ENCODE measurements around the gene UCHL3.

The UCHL3 gene

DNA sequence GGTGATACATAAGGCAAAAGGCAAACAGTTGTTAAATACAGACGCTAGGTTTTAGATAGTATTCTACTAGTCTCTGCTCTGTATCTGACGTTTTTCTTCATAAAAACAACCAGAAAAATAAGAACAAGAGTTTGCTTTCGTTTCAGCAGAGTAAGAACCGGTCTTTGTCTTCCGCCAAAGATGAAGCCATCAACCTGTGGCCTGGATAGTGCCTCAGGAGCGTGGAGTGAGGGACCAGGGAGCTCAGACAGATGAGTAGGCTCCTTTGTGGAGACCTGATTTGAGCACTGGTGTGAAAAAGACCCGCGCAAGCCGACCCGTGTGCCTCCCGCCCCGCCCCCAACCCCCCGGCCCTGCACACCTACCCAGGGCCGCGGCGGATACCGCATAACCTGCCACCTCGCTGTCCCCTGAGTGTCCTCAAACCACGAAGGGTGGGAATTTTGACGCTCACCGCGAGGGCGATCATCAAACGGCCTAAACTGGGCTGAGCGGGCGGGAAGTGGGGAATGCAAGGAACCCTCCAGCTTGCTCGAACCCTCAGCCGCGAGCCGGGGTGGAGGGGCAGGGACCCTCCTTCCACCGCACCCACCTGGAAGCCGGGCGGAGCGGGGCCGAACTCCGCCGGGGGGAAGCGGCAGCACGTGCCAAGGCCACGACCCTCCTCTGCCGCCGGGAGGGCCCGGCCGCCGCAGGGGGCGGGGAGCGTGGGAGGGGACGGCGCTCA is 85.7 kb downstream of the UCHL3 start:
- peak; percentile 26 for DNase-seq

DNA sequence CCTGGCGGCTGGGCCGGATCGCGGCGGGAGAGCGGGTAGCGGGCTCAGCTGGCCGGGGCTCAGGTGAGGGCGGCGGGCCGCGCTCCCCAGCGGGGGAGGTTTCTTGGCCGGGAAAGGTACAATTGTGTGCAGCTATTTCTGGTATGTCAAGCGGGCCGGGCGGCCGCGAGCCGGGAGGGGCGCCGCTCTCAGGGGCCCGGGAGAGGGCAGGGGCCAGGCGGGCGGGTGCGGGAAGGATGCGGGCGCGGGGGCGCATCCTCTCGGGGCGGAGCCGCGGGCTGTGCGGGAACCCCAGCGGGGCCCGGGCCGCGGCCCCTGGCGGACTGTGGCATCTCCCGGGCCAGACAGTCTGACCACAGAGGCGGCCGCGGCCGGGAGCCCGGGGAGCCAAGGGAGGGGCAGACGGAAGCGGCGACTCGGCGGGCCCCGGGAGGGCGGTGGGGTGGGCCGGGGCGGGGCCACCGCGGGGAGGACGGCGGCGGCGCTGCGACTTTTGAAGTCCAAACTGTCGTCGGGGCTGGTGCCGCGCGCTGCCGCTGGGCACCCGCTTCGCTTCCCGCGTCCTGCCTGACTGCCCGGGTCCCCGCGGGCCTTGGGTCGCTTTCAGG is 86.3 kb downstream of the UCHL3 start, which contains the start of gene LMO7:
TSS of gene LMO7 (plus strand) at position 503 of the 608 bp plus-strand sequence. CDS start 328 bp downstream, outside the sequence.
- DNase-seq = peak; percentile 72

DNA sequence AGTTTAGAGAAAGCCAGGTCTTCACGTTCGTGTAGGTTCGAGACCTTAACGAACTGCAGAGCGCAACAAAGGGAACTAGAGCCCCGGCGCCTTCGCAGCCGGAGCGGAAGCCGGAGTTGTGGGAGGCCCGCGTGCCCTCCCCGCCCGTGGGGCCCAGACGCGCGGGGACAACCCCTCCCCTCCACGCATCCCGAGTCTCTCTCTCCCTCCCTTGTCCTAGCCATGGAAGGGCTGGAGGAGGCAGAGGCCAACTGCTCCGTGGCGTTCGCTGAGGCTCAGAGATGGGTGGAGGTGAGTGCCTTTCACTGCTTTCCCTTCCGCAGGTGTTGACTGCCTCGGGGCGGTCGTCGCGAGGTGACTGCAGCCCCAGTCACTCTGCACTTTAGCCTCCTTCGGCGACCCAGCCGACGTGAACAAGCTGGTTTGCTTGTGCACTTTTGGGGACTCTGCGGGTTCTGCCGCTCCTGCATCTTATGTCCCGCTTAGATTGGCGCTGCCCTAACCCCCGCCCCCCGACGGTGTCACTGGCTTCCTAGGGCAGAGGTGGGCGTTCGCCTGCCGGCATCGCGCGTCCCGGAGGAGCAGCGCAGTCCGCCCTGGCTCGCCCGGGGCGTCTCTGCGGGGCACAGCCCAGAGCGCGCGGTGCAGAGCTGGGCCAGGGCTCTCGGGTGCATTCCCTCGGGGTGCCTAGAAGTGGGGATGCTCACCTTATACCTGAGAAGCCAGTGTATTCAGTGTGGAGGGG is 87.0 kb downstream of the UCHL3 start:
- peak; percentile 53 for DNase-seq

DNA sequence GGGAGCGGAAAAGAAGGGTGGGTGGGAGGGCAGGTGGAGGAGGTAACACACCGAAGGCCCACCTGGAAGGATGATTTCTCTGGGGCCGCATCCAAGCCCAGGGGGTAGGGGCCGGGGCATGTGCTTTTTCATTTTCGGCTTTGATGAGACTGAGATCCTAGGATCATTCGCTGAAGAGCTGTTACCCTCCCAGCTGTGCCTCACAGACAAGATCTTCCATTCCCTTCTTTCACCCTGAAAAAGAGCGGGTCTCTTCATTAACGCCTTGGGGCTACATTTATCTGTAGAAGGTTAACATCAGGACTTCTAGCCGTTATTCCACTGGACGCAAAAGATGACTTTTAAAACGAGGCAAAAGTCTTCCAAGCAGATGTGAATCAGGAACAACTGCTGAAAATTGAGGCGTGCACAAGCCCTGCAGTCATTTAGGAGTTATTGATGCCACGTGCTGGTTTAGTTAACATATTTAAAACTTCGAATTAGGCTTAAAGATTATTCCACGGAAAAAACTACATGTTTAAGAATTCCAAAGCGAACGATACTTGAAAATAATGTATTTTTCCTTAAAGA is 87.7 kb downstream of the UCHL3 start:
- DNase-seq = no peak

DNA sequence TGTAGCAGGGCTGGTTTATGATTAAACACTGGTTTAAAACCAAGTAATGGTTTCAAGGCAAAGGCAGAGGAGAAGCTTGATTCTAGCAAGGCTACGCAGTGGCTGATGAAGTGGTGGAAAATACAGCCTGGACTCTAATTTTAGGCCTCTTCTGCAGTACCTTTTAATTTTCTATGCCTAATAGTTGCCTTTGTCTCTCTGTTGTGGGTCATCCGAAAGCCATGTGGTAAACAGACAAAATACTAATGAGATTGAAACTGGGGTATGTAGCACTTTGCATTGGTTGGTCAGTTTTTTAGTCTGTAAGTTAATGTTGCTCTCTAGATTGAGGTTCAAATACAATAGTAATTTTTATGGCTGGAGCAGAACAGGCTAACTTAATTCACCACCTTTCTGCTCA is 89.9 kb downstream of the UCHL3 start:
- DNase-seq = no peak

DNA sequence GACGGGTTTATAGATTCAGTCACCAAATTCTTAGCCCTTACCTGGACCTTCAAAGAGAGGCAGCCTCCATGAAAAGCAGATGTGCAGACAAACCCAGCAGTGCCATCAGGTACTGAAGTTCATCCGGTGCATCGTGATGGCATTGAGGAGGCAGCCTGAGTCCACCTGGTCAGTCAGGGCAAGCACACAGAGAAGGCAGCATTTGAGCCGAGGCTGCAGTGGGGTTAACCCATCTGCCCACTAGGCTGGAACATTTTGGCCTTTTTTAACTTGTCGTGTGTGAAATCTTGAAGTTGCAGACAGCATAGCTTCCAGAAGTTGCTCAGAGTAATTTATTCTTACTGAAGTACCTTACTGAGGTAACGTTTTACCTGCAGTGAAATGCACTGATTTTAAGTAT is 91.4 kb downstream of the UCHL3 start:
- DNase-seq = no peak

DNA sequence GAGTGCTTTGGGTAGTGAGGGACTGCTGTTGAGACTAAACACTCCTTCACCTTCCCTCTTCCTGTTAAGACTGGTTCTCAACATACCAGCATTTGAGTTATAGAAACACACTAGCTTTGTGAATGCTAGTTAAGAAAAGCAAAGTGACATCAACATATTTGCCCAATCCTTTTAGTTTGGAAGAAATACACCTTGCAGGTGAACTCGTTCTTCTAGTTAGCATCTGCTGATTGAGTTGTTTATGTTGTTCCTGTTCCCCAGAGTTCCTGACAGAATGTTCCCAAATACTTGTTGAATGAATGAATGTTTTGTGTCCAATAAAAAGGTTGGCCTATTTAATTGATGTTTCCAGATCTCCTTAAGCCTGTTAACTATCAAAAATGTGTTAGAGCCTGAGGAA is 93.6 kb downstream of the UCHL3 start:
- no peak for DNase-seq

DNA sequence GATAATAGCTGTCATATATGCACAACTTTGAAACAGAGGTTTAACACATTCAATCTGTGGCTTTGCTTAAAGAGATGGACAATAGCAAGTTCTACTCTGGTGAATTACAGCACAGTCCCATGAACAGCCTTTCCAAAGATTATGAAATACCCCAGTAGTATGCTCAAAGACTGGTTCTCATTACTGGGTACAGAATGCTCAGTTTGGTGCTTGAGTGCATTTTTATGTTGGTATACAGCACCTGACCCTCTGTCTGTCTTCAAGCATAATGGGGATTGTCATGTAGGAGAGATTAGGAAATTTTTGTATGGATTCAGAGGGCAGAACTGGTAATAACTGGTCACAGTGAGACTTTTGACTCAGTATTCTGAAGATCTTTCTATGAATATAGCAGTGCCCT is 94.1 kb downstream of the UCHL3 start:
- no peak for DNase-seq

DNA sequence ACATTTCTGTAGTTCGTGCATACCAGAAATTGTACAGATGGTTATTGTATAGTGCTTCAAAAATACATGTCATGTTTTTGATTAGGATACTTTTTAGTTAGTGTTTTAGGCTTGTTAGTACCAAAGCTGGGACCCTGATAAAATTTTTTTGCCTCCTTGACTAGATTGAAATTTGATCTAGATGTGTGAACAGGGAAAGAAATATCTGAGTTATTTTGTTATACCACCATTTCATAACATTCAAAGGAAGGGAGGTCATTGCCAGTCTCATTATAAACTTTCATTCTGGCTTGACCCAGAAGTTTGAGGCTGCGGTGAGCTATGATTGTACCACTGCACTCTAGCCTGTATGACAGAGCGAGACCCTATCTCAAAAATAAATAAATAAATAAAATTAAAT is 95.5 kb downstream of the UCHL3 start:
- no peak for DNase-seq

DNA sequence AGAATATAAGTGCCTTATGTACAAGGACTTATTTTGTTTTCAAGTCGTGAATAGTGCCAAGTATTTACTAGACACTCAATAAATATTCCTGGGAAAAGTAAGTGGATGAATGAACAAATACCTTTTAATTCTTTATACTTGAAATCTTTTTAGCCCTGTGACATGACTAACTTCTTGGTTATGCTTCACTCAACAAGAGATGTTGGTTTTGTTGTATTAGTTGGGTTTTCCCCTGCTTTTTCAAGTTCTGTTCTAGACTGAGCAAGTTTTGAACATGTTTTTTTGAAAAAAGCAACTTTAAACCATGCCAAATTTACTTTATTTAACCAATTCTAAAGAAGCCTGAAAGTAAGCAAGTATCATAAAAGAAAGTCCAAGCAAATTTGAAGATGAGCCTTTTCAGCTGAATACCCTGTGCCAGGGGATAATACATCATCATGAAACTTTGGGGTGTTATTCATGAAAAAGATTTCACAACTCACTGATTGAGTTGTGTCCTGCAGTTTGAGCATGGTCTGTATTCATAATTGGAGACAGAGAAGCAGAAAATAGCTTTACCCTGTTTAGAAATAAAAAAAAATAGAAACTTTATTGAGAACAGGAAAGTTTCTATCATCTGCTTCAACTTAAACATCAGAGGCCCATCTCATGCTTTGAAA is 97.7 kb downstream of the UCHL3 start:
- DNase-seq = no peak

DNA sequence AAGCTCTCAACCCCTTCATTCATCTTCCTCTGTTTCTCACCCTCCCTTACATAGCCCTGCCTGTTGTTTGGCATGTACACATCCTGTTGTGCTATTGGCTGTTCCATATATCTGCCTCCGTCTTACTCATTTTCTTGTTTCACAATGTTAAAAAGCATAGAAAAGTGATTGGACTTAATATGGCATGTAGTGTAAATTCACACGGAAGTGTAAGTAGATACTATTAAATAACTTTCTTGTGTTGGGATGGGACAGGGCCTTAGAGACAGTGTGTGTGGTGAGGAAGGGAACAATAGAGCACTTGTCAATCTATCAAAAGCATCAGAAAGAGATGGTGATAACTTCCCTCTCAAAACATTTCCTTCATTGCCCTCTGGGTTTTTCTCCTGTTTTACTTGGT is 98.9 kb downstream of the UCHL3 start:
- DNase-seq = no peak

DNA sequence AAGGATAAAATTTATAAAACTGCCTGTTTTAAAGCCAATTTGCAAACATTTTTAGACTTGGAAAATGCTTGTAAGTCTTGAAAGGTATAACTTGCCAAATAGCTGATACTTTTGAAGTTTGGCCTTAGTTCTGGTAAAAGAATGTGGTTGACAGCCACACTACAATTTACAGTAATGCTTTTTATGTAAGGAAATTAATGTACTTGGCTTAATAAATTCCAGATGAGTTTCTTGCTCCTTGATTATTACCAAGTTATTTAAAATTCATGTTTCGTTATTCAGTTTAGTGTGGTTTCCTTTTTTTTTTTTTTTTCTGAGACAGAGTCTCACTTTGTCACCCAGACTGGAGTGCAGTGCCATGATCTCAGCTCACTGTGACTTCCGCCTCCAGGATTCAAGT is 101.4 kb downstream of the UCHL3 start:
- DNase-seq = no peak

DNA sequence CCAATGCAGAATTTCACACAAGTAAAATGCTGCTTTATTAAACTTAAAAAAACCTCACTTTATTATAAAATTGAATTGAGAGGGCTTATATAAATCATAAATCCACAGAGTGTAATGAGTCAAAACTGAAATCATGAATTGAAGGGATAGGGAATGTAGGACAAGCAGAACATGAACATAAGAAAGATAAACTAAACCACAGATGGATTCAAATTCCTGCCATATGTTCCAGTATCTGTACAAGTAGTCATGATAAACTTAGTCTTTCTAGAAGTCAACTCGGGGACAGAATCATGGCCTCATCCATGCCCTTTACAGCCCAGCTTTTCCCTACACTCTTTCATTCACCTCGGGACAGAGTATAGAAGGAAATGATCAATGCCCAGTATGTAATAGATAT is 103.1 kb downstream of the UCHL3 start:
- no peak for DNase-seq
